ENCODE data around the gene TIMP2. TPM values are rescaled to one million over a fixed set of nuclear protein-coding genes. Genes with fewer than 3 reads are reported as not detected.

Gene TIMP2
- total RNA-seq, 1 experiment from 2014 or later = 145 TPM

GRCh38 chr17:78940258-78940657 lies 15.1 kb upstream of the TIMP2 start:
- no peaks in the 10 kb centered on the region for H3K27me3 ChIP-seq
- no peak overlapping the region for H3K4me3 ChIP-seq
- no peak for DNase-seq
- H3K36me3 ChIP-seq = no peaks in the 10 kb centered on the region
- H3K9me3 ChIP-seq = no peaks in the 10 kb centered on the region

GRCh38 chr17:78939615-78940014 lies 14.4 kb upstream of the TIMP2 start:
- Histone ChIP-seq H3K4me3 (no peak overlapping the region), H3K36me3 (no peaks in the 10 kb centered on the region), H3K27me3 (no peaks in the 10 kb centered on the region), H3K9me3 (no peaks in the 10 kb centered on the region)
- DNase-seq = peak; percentile 72

GRCh38 chr17:78937561-78937960 lies 12.4 kb upstream of the TIMP2 start:
- Histone ChIP-seq H3K4me3 (no peak overlapping the region), H3K27me3 (no peaks in the 10 kb centered on the region), H3K36me3 (no peaks in the 10 kb centered on the region), H3K9me3 (no peaks in the 10 kb centered on the region)
- DNase-seq = no peak

GRCh38 chr17:78935419-78936323 lies 10.5 kb upstream of the TIMP2 start:
- DNase-seq = peak; percentile 97
- Histone ChIP-seq H3K36me3 (no peaks in the 10 kb centered on the region), H3K9me3 (no peaks in the 10 kb centered on the region), H3K4me3 (no peak overlapping the region), H3K27me3 (no peaks in the 10 kb centered on the region)

GRCh38 chr17:78934681-78935418 lies 9.7 kb upstream of the TIMP2 start:
- DNase-seq = peak; percentile 31
- no peaks in the 10 kb centered on the region for H3K36me3 ChIP-seq
- H3K27me3 ChIP-seq = no peaks in the 10 kb centered on the region
- peak overlapping the region; percentile 0; the same call in 1 of the 2 replicates for H3K4me3 ChIP-seq
- no peaks in the 10 kb centered on the region for H3K9me3 ChIP-seq

GRCh38 chr17:78933959-78934568 lies 8.9 kb upstream of the TIMP2 start:
- no peaks in the 10 kb centered on the region for H3K9me3 ChIP-seq
- H3K27me3 ChIP-seq = no peaks in the 10 kb centered on the region
- DNase-seq = peak; percentile 99
- H3K4me3 ChIP-seq = peak overlapping the region; percentile 27
- H3K36me3 ChIP-seq = no peaks in the 10 kb centered on the region

- DNase-seq = peak; percentile 98
- Histone ChIP-seq H3K9me3 (no peaks in the 10 kb centered on the region), H3K27me3 (no peaks in the 10 kb centered on the region), H3K36me3 (no peaks in the 10 kb centered on the region), H3K4me3 (peak overlapping the region; percentile 27)
Observed at GRCh38 chr17:78933025-78933958, 8.1 kb upstream of the TIMP2 start.

- Histone ChIP-seq H3K36me3 (no peaks in the 10 kb centered on the region), H3K27me3 (no peaks in the 10 kb centered on the region), H3K4me3 (no peak overlapping the region), H3K9me3 (no peaks in the 10 kb centered on the region)
- no peak for DNase-seq
Observed at GRCh38 chr17:78929908-78930775, 5.0 kb upstream of the TIMP2 start.

- H3K36me3 ChIP-seq = peaks cover 23% of the 10 kb centered on the region
- no peaks in the 10 kb centered on the region for H3K9me3 ChIP-seq
- DNase-seq = peak; percentile 93
- H3K4me3 ChIP-seq = peak overlapping the region; percentile 58
- H3K27me3 ChIP-seq = no peaks in the 10 kb centered on the region
Observed at GRCh38 chr17:78925662-78926555, 722 bp upstream of the TIMP2 start.

GRCh38 chr17:78924481-78925151 lies 571 bp downstream of the TIMP2 start:
- DNase-seq = peak; percentile 42
- Histone ChIP-seq H3K27me3 (no peaks in the 10 kb centered on the region), H3K4me3 (peak overlapping the region; percentile 62), H3K36me3 (peaks cover 26% of the 10 kb centered on the region), H3K9me3 (no peaks in the 10 kb centered on the region)

- Histone ChIP-seq H3K36me3 (peaks cover 28% of the 10 kb centered on the region), H3K9me3 (no peaks in the 10 kb centered on the region), H3K27me3 (no peaks in the 10 kb centered on the region), H3K4me3 (peak overlapping the region; percentile 62)
- DNase-seq = peak; percentile 68
Observed at GRCh38 chr17:78923660-78924453, 1.3 kb downstream of the TIMP2 start.

- Histone ChIP-seq H3K4me3 (peak overlapping the region; percentile 62), H3K9me3 (no peaks in the 10 kb centered on the region), H3K27me3 (no peaks in the 10 kb centered on the region), H3K36me3 (peaks cover 29% of the 10 kb centered on the region)
- no peak for DNase-seq
Observed at GRCh38 chr17:78922816-78923498, 2.2 kb downstream of the TIMP2 start.

- Histone ChIP-seq H3K27me3 (no peaks in the 10 kb centered on the region), H3K36me3 (peaks cover 37% of the 10 kb centered on the region), H3K9me3 (no peaks in the 10 kb centered on the region), H3K4me3 (no peak overlapping the region)
- DNase-seq = peak; percentile 49
Observed at GRCh38 chr17:78921437-78921971, 3.7 kb downstream of the TIMP2 start.

Data from MG63 (cell line).